ENCODE data around the gene KIAA0040.

- TF ChIP-seq TEAD4 (CRISPR knock-in tag; IDR thresholded peaks at IDR 0.05) (no peak), CREM (CRISPR knock-in tag; IDR thresholded peaks at IDR 0.05) (no peak), ELF4 (CRISPR knock-in tag; IDR thresholded peaks at IDR 0.05; ENCODE audit: low read depth) (no peak), STAT6 (CRISPR knock-in tag; conservative IDR thresholded peaks at IDR 0.05; ENCODE audit: low read depth) (no peak), CTCF (IDR thresholded peaks at IDR 0.05) (no peak), KAT7 (CRISPR knock-in tag; IDR thresholded peaks at IDR 0.05; ENCODE audit: borderline replicate concordance) (no peak), USF2 (CRISPR knock-in tag; IDR thresholded peaks at IDR 0.05) (no peak), MAX (CRISPR knock-in tag; IDR thresholded peaks at IDR 0.05) (no peak)
Observed at GRCh38 chr1:175225805-175226129, 33.2 kb upstream of the KIAA0040 start.

Measured in WTC11 (cell line).